ENCODE data around the gene CLDN7. TPM values are rescaled to one million over a fixed set of nuclear protein-coding genes. Genes with fewer than 3 reads are reported as not detected.

The CLDN7 gene
- total RNA-seq, 1 experiment from 2014 or later: 147 TPM

- Histone ChIP-seq H3K79me2 (ENCODE audit: low read length) (peaks cover 50% of the 10 kb centered on the region), H3K9me3 (ENCODE audit: low read length) (no peaks in the 10 kb centered on the region), H3K4me2 (ENCODE audit: low read length) (peak within 1 kb of the TSS; percentile 99), H3K4me3 (ENCODE audit: low read length) (peak within 1 kb of the TSS; percentile 86), H3K9me2 (replicated peaks; ENCODE audit: low read length) (no peaks in the 10 kb centered on the region), H3K4me1 (ENCODE audit: insufficient read depth, low read length) (peaks cover 21% of the 10 kb centered on the region), H3K27ac (ENCODE audit: low read length) (peak within 1 kb of the TSS; percentile 69), H3F3A (ENCODE audit: low read length, unreplicated experiment) (no peaks in the 10 kb centered on the region), H2AFZ (ENCODE audit: low read length) (peak within 1 kb of the TSS; percentile 80), H3K36me3 (ENCODE audit: low read depth, low read length) (peaks cover 9% of the 10 kb centered on the region; the same call in 1 of the 2 replicates), H3K27me3 (ENCODE audit: low read length) (no peaks in the 10 kb centered on the region), H3K9ac (ENCODE audit: low read length) (peak within 1 kb of the TSS; percentile 89), H4K20me1 (ENCODE audit: low read length) (no peaks in the 10 kb centered on the region)
- no peak for TF ChIP-seq EZH2 (IDR thresholded peaks at IDR 0.05; ENCODE audit: low read length, unreplicated experiment)
- TF ChIP-seq EZH2phosphoT487 (IDR thresholded peaks at IDR 0.05; ENCODE audit: borderline replicate concordance, low read length): no peak
- no peak for TF ChIP-seq CTCF (conservative IDR thresholded peaks at IDR 0.05; ENCODE audit: low read depth, low read length)
- ATAC-seq: peak; percentile 23
- DNase-seq: peak; percentile 80
- ChIA-PET POLR2A (ENCODE audit: unreplicated experiment) (interaction anchor here (0.6 kb wide), 3 partner anchors 21 to 444 kb away, joined by 6 to 11 read pairs (median 9); partner anchors contain the start of gene POLR2A), CTCF (interaction anchor here (0.6 kb wide), 2 partner anchors 35 to 39 kb away, joined by 3 read pairs; partner anchors contain the start of gene SLC2A4)
- intact Hi-C loops (cut with micrococcal nuclease): loop anchor here (5.0 kb wide), 1 partner anchor 65 kb away; the partner anchor contains the start of gene EIF5A
- TSS peak; percentile 76 for BruUV-seq (replicated peaks)
These were observed 20.2 kb downstream of the CLDN7 start, which contains the start of gene GABARAP for GRCh38 chr17:7241783-7242716. GABARAP (minus strand) TSS chr17:7242449; CDS start chr17:7242330, 119 bp downstream.

GRCh38 chr17:7241090-7241733 is 21.1 kb downstream of the CLDN7 start:
- Histone ChIP-seq H2AFZ (ENCODE audit: low read length) (0 out of 2 replicates have a peak overlapping the region, but pooled peaks have one; percentile 80), H3F3A (ENCODE audit: low read length, unreplicated experiment) (no peaks in the 10 kb centered on the region), H3K4me2 (ENCODE audit: low read length) (peak overlapping the region; percentile 99), H3K9me3 (ENCODE audit: low read length) (no peaks in the 10 kb centered on the region), H4K20me1 (ENCODE audit: low read length) (no peaks in the 10 kb centered on the region), H3K9ac (ENCODE audit: low read length) (peak overlapping the region; percentile 89), H3K36me3 (ENCODE audit: low read depth, low read length) (peaks cover 9% of the 10 kb centered on the region; the same call in 1 of the 2 replicates), H3K27ac (ENCODE audit: low read length) (peak overlapping the region; percentile 69), H3K27me3 (ENCODE audit: low read length) (no peaks in the 10 kb centered on the region), H3K9me2 (replicated peaks; ENCODE audit: low read length) (no peaks in the 10 kb centered on the region), H3K79me2 (ENCODE audit: low read length) (peaks cover 51% of the 10 kb centered on the region), H3K4me3 (ENCODE audit: low read length) (peak overlapping the region; percentile 86), H3K4me1 (ENCODE audit: insufficient read depth, low read length) (peaks cover 23% of the 10 kb centered on the region)
- BruUV-seq (replicated peaks): no TSS peak
- DNase-seq (no peak), ATAC-seq (no peak)
- no peak for TF ChIP-seq EZH2phosphoT487 (IDR thresholded peaks at IDR 0.05; ENCODE audit: borderline replicate concordance, low read length)
- no peak for TF ChIP-seq EZH2 (IDR thresholded peaks at IDR 0.05; ENCODE audit: low read length, unreplicated experiment)
- TF ChIP-seq CTCF (conservative IDR thresholded peaks at IDR 0.05; ENCODE audit: low read depth, low read length): no peak
- ChIA-PET CTCF (interaction anchor here (0.6 kb wide), 1 partner anchor 40 kb away, joined by 3 read pairs; the partner anchor contains the start of gene SLC2A4), POLR2A (ENCODE audit: unreplicated experiment) (interaction anchor here (0.6 kb wide), 1 partner anchor 20 kb away, joined by 9 read pairs; no protein-coding TSS in a partner anchor)
- intact Hi-C loops (cut with micrococcal nuclease): loop anchor here (5.0 kb wide), 1 partner anchor 66 kb away; the partner anchor contains the start of gene EIF5A
